ENCODE results near the gene CHPT1.

GRCh38 chr12:101768781-101769180 lies 71.3 kb downstream of the CHPT1 start:
- TF ChIP-seq, protein P1, sequence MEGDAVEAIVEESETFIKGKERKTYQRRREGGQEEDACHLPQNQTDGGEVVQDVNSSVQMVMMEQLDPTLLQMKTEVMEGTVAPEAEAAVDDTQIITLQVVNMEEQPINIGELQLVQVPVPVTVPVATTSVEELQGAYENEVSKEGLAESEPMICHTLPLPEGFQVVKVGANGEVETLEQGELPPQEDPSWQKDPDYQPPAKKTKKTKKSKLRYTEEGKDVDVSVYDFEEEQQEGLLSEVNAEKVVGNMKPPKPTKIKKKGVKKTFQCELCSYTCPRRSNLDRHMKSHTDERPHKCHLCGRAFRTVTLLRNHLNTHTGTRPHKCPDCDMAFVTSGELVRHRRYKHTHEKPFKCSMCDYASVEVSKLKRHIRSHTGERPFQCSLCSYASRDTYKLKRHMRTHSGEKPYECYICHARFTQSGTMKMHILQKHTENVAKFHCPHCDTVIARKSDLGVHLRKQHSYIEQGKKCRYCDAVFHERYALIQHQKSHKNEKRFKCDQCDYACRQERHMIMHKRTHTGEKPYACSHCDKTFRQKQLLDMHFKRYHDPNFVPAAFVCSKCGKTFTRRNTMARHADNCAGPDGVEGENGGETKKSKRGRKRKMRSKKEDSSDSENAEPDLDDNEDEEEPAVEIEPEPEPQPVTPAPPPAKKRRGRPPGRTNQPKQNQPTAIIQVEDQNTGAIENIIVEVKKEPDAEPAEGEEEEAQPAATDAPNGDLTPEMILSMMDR (IDR thresholded peaks at IDR 0.05; ENCODE audit: insufficient read depth, low read length, poor library complexity, severe bottlenecking), result no peak
- no peak for TF ChIP-seq EZH2phosphoT487 (conservative IDR thresholded peaks at IDR 0.05; ENCODE audit: low read length)

Measured in SU-DHL-6 (cell line).